Spleen (tissue), 7 donors: ENCODE data around the gene MRRF.

Source experiments
- POLR2AphosphoS5 ChIP-seq, 3 donors: sonication (generic); formaldehyde crosslinking; IDR thresholded peaks; one replicate each; pipeline ENCODE4 v1.5.1; 2017; ENCODE audit warnings: antibody characterized with exemption in 3 of 3
- TF ChIP-seq, protein P1 (sequence below), 11 experiments: fragments of 200-600 bp in 7 of 11; fragments of 450-650 bp in 4 of 11; sonication (generic) in 4 of 11; IDR thresholded peaks in 8 of 11; conservative IDR thresholded peaks in 3 of 11; 1 replicate in 7 of 11; 2 replicates in 4 of 11; pipeline versions ENCODE4 v1.4.0 to v1.8.0; 2016 to 2021; ENCODE audit warnings: antibody characterized with exemption in 11 of 11, inconsistent platforms in 4 of 11, mild to moderate bottlenecking in 1 of 11
- donor health status: DM: no; HTN: no; CAD: no; lungs with moderate emphysema.
- donor health status: DM: no; HTN: no; CAD: no.
- donor health status: DM: no; HTN: no; CAD: no.

DNA sequence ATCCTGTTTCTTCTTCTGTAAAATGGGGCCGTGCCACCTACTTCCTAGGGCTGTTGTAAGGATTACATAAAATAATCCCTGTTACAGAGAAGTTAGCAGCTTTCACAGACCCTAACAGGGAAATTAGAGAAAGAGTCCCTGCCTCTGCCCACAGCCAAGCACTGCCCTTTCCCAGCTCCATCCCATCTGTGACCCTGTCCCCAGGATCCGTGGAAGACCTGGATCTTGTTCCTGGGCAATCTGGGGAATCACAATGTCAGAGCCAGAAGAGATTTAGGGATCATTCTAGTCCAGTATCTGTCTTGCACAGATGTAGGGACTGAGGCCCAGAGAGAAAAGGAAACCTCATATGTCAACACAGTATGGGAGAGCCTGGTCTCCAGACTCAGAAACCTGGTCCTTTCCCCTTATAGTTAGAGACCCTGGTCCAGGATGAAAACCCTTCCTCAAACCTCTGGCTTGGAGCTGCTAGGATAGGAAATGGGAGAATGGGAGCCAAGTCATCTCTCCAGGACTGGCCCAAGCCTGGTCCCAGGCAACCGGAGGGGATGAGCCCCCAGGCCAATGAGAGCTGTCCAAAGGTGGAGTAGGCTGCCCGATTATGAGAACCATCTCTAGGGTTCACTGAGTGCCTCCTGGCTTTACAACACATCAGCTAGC is 48.4 kb upstream of the MRRF start:
- TF ChIP-seq, protein P1, sequence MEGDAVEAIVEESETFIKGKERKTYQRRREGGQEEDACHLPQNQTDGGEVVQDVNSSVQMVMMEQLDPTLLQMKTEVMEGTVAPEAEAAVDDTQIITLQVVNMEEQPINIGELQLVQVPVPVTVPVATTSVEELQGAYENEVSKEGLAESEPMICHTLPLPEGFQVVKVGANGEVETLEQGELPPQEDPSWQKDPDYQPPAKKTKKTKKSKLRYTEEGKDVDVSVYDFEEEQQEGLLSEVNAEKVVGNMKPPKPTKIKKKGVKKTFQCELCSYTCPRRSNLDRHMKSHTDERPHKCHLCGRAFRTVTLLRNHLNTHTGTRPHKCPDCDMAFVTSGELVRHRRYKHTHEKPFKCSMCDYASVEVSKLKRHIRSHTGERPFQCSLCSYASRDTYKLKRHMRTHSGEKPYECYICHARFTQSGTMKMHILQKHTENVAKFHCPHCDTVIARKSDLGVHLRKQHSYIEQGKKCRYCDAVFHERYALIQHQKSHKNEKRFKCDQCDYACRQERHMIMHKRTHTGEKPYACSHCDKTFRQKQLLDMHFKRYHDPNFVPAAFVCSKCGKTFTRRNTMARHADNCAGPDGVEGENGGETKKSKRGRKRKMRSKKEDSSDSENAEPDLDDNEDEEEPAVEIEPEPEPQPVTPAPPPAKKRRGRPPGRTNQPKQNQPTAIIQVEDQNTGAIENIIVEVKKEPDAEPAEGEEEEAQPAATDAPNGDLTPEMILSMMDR (IDR thresholded peaks at IDR 0.05 in 8 of 11, conservative IDR thresholded peaks at IDR 0.05 in 3 of 11) = no peak
- TF ChIP-seq POLR2AphosphoS5 (IDR thresholded peaks at IDR 0.05) = no peak
